Liver (tissue), 9 donors: Measurements from ENCODE around the gene PEX14. TPM values are rescaled to one million over a fixed set of nuclear protein-coding genes. Genes with fewer than 3 reads are reported as not detected.

Source experiments
- DNase-seq: peaks from one replicate; pipeline ENCODE4 v3.0.0-alpha.2; 2017; ENCODE audit warnings: low spot score
- H3K27ac ChIP-seq, 2 donors: one replicate each; pipeline ENCODE4 v1.7.0; 2013; ENCODE audit warnings: inconsistent platforms in 2 of 2, low read length in 2 of 2, control low read depth in 1 of 2, low read depth in 1 of 2, mild to moderate bottlenecking in 1 of 2
- H3K27me3 ChIP-seq, 4 donors: one replicate each; pipeline versions ENCODE4 v1.6.1 to v1.7.0; 2013; ENCODE audit warnings: low read length in 3 of 4, inconsistent platforms in 1 of 4, mild to moderate bottlenecking in 1 of 4, moderate library complexity in 1 of 4; ENCODE audit not compliant: control insufficient read depth in 4 of 4, insufficient read depth in 4 of 4
- H3K36me3 ChIP-seq, 4 donors: one replicate each; pipeline versions ENCODE4 v1.6.1 to v1.7.0; 2013; ENCODE audit warnings: low read length in 3 of 4, mild to moderate bottlenecking in 3 of 4, low read depth in 1 of 4, moderate library complexity in 1 of 4; ENCODE audit not compliant: control insufficient read depth in 4 of 4, insufficient read depth in 3 of 4
- H3K4me1 ChIP-seq, 4 donors: one replicate each; pipeline versions ENCODE4 v1.6.1 to v1.7.0; 2013; ENCODE audit warnings: low read length in 3 of 4, mild to moderate bottlenecking in 3 of 4, moderate library complexity in 1 of 4; ENCODE audit not compliant: control insufficient read depth in 4 of 4, insufficient read depth in 4 of 4
- H3K4me3 ChIP-seq, 3 donors: one replicate each; pipeline versions ENCODE4 v1.6.1 to v1.7.0; 2013; ENCODE audit warnings: low read length in 3 of 3, control low read depth in 1 of 3, low read depth in 1 of 3, mild to moderate bottlenecking in 1 of 3
- H3K9ac ChIP-seq, 2 donors: one replicate each; pipeline ENCODE4 v1.7.0; 2013; ENCODE audit warnings: low read length in 2 of 2, mild to moderate bottlenecking in 2 of 2, moderate library complexity in 2 of 2, control low read depth in 1 of 2, low read depth in 1 of 2
- H3K9me3 ChIP-seq, 4 donors: one replicate each; pipeline versions ENCODE4 v1.6.1 to v1.7.0; 2013; ENCODE audit warnings: low read length in 3 of 4; ENCODE audit not compliant: control insufficient read depth in 4 of 4
- CTCF ChIP-seq: fragments of 150-350 bp; IDR thresholded peaks from 2 replicates; pipeline ENCODE4 v1.5.1; 2017; ENCODE audit warnings: improper control_type of control experiment, low read depth, low read length; ENCODE audit not compliant: missing input control
- EGR1 ChIP-seq, 2 donors: IDR thresholded peaks; 2 replicates each; pipeline ENCODE4 v1.6.1; 2016 to 2018; ENCODE audit warnings: antibody characterized with exemption in 2 of 2, low read depth in 2 of 2
- FOXA1 ChIP-seq: IDR thresholded peaks from 2 replicates; pipeline ENCODE4 v1.6.1; 2016; ENCODE audit warnings: antibody characterized with exemption
- FOXA2 ChIP-seq: IDR thresholded peaks from 2 replicates; pipeline ENCODE4 v1.6.1; 2016; ENCODE audit warnings: antibody characterized with exemption
- GABPA ChIP-seq, 2 donors: IDR thresholded peaks in 1 of 2; conservative IDR thresholded peaks in 1 of 2; 2 replicates each; pipeline ENCODE4 v1.6.1; 2016; ENCODE audit warnings: antibody characterized with exemption in 2 of 2, mild to moderate bottlenecking in 1 of 2, moderate library complexity in 1 of 2
- HNF4A ChIP-seq, 2 donors: conservative IDR thresholded peaks; 2 replicates each; pipeline ENCODE4 v1.6.1; 2016; ENCODE audit warnings: antibody characterized with exemption in 2 of 2, mild to moderate bottlenecking in 2 of 2
- HNF4G ChIP-seq: IDR thresholded peaks from 2 replicates; pipeline ENCODE4 v1.6.1; 2016; ENCODE audit warnings: antibody characterized with exemption
- JUND ChIP-seq, 2 donors: IDR thresholded peaks; 2 replicates each; pipeline ENCODE4 v1.6.1; 2016; ENCODE audit warnings: antibody characterized with exemption in 2 of 2
- MAX ChIP-seq: IDR thresholded peaks from 2 replicates; pipeline ENCODE4 v1.6.1; 2016; ENCODE audit warnings: antibody characterized with exemption
- NR2F2 ChIP-seq: IDR thresholded peaks from 2 replicates; pipeline ENCODE4 v1.6.1; 2016; ENCODE audit warnings: antibody characterized with exemption
- RAD21 ChIP-seq, 2 donors: IDR thresholded peaks; 2 replicates each; pipeline ENCODE4 v1.6.1; 2016; ENCODE audit warnings: antibody characterized with exemption in 2 of 2, mild to moderate bottlenecking in 2 of 2
- REST ChIP-seq: IDR thresholded peaks from 2 replicates; pipeline ENCODE4 v1.6.1; 2016; ENCODE audit warnings: antibody characterized with exemption, mild to moderate bottlenecking
- RXRA ChIP-seq, 2 donors: IDR thresholded peaks; 2 replicates each; pipeline ENCODE4 v1.6.1; 2017 to 2018; ENCODE audit warnings: antibody characterized with exemption in 2 of 2, mild to moderate bottlenecking in 1 of 2
- SP1 ChIP-seq: IDR thresholded peaks from 2 replicates; pipeline ENCODE4 v1.6.1; 2018; ENCODE audit warnings: antibody characterized with exemption, mild to moderate bottlenecking
- TAF1 ChIP-seq: conservative IDR thresholded peaks from 2 replicates; pipeline ENCODE4 v1.6.1; 2016; ENCODE audit warnings: antibody characterized with exemption, mild to moderate bottlenecking
- YY1 ChIP-seq: IDR thresholded peaks from 2 replicates; pipeline ENCODE4 v1.6.1; 2016; ENCODE audit warnings: antibody characterized with exemption, mild to moderate bottlenecking
- ZBTB33 ChIP-seq: IDR thresholded peaks from 2 replicates; pipeline ENCODE4 v1.6.1; 2016; ENCODE audit warnings: antibody characterized with exemption
- WGBS: extraction: QIAGEN DNeasy Blood & Tissue Kit; methylation state at CpG from one replicate; pipeline ENCODE4 v1.1.7; 2013; 5-methylcytosine and 5-hydroxymethylcytosine counted together
- polyA plus RNA-seq, 2 donors: library from polyadenylated mRNA; stranded (reverse) in 1 of 2; unstranded in 1 of 2; fragments of 200-250 nt in 1 of 2; fragments of >200 nt in 1 of 2; fragmentation: Nextera tagmentation in 1 of 2; extraction: Ambion mirVana in 1 of 2; gene quantifications; one replicate each; pipeline versions ENCODE4 v1.2.1 to v1.2.3, GENCODE V29; 2013 to 2015
- total RNA-seq, 2 donors: library from RNA; depleted of rRNA; stranded (reverse); fragments of >200 nt; gene quantifications; one replicate each; pipeline ENCODE4 v1.2.3, GENCODE V29; 2014
- TF ChIP-seq, protein P1 (sequence below): IDR thresholded peaks from 2 replicates; pipeline ENCODE4 v1.6.1; 2016; ENCODE audit warnings: antibody characterized with exemption
- donor health status: healthy.
- donor health status: healthy.
- donor health status: healthy.
- donor health status: healthy.
- donor health status: healthy.

The PEX14 gene
- total and polyA plus RNA-seq, 4 donors = 7.1 to 16.1 (median 11.7) TPM

GRCh38 chr1:10669570-10669969 is 194.8 kb downstream of the PEX14 start:
- H3K4me1 ChIP-seq = peaks cover 17 to 49% (median 32%) of the 10 kb centered on the region in 4 donors
- 89% methylated on average over 12 of the region's 12 CpGs for WGBS

More at GRCh38 chr1:10669570-10669969, 194.8 kb downstream of the PEX14 start:
- TF ChIP-seq NR2F2 (no peak), SP1 (no peak), RAD21 (IDR thresholded peaks at IDR 0.05) (no peak), ZBTB33 (no peak), FOXA2 (no peak), HNF4G (no peak), GABPA (IDR thresholded peaks at IDR 0.05 in 1 of 2, conservative IDR thresholded peaks at IDR 0.05 in 1 of 2) (no peak), YY1 (no peak), EGR1 (IDR thresholded peaks at IDR 0.05; ENCODE audit: low read depth in 2 of 2) (no peak), CTCF (no peak), JUND (IDR thresholded peaks at IDR 0.05) (no peak), REST (no peak), MAX (no peak), HNF4A (conservative IDR thresholded peaks at IDR 0.05) (no peak), RXRA (IDR thresholded peaks at IDR 0.05) (no peak), FOXA1 (no peak), TAF1 (no peak)
- TF ChIP-seq, protein P1, sequence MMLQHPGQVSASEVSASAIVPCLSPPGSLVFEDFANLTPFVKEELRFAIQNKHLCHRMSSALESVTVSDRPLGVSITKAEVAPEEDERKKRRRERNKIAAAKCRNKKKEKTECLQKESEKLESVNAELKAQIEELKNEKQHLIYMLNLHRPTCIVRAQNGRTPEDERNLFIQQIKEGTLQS = no peak
- Histone ChIP-seq H3K27me3 (no peaks in the 10 kb centered on the region), H3K9ac (no peak overlapping the region), H3K27ac (no peak overlapping the region), H3K4me3 (no peak overlapping the region), H3K36me3 (no peaks in the 10 kb centered on the region), H3K9me3 (no peaks in the 10 kb centered on the region)
- no peak for DNase-seq
